ENCODE results near the gene TECTB.

TECTB gene

GRCh38 chr10:112271982-112272381, 11.2 kb upstream of the TECTB start:
- no peak for DNase-seq (ENCODE audit: extremely low read depth in 1 of 2, low read depth in 1 of 2)

- DNase-seq (ENCODE audit: extremely low read depth in 1 of 2, low read depth in 1 of 2): no peak
These were observed 8.4 kb upstream of the TECTB start for GRCh38 chr10:112274831-112275230.

- no peak for DNase-seq (ENCODE audit: extremely low read depth in 1 of 2, low read depth in 1 of 2)
These were observed 7.5 kb upstream of the TECTB start for GRCh38 chr10:112275512-112276245.

GRCh38 chr10:112278871-112279270, 4.3 kb upstream of the TECTB start:
- DNase-seq (ENCODE audit: extremely low read depth in 1 of 2, low read depth in 1 of 2): no peak

- no peak for DNase-seq (ENCODE audit: extremely low read depth in 1 of 2, low read depth in 1 of 2)
These were observed 3.8 kb upstream of the TECTB start for GRCh38 chr10:112279433-112279832.

- no peak for DNase-seq (ENCODE audit: extremely low read depth in 1 of 2, low read depth in 1 of 2)
These were observed 2.8 kb upstream of the TECTB start for GRCh38 chr10:112280205-112280921.

- DNase-seq (ENCODE audit: extremely low read depth in 1 of 2, low read depth in 1 of 2): no peak
These were observed 1.1 kb upstream of the TECTB start for GRCh38 chr10:112282086-112282485.

GRCh38 chr10:112286837-112287818, 3.9 kb downstream of the TECTB start:
- no peak for DNase-seq (ENCODE audit: extremely low read depth in 1 of 2, low read depth in 1 of 2)

- DNase-seq (ENCODE audit: extremely low read depth in 1 of 2, low read depth in 1 of 2): no peak
These were observed 4.6 kb downstream of the TECTB start for GRCh38 chr10:112287844-112288243.

- DNase-seq (ENCODE audit: extremely low read depth in 1 of 2, low read depth in 1 of 2): no peak
These were observed 5.3 kb downstream of the TECTB start for GRCh38 chr10:112288486-112288885.

GRCh38 chr10:112289373-112290053, 6.3 kb downstream of the TECTB start:
- DNase-seq (ENCODE audit: extremely low read depth in 1 of 2, low read depth in 1 of 2): no peak

GRCh38 chr10:112290054-112290373, 6.8 kb downstream of the TECTB start:
- no peak for DNase-seq (ENCODE audit: extremely low read depth in 1 of 2, low read depth in 1 of 2)

- no peak for DNase-seq (ENCODE audit: extremely low read depth in 1 of 2, low read depth in 1 of 2)
These were observed 11.0 kb downstream of the TECTB start for GRCh38 chr10:112294169-112294568.

- DNase-seq (ENCODE audit: extremely low read depth in 1 of 2, low read depth in 1 of 2): no peak
These were observed 12.9 kb downstream of the TECTB start for GRCh38 chr10:112295853-112296830.

GRCh38 chr10:112296908-112297331, 13.7 kb downstream of the TECTB start:
- no peak for DNase-seq (ENCODE audit: extremely low read depth in 1 of 2, low read depth in 1 of 2)

GRCh38 chr10:112298581-112298980, 15.4 kb downstream of the TECTB start:
- DNase-seq (ENCODE audit: extremely low read depth in 1 of 2, low read depth in 1 of 2): no peak

GRCh38 chr10:112299456-112299855, 16.3 kb downstream of the TECTB start:
- no peak for DNase-seq (ENCODE audit: extremely low read depth in 1 of 2, low read depth in 1 of 2)

- DNase-seq (ENCODE audit: extremely low read depth in 1 of 2, low read depth in 1 of 2): no peak
These were observed 19.1 kb downstream of the TECTB start for GRCh38 chr10:112302335-112302734.

GRCh38 chr10:112303528-112303927, 20.3 kb downstream of the TECTB start:
- no peak for DNase-seq (ENCODE audit: extremely low read depth in 1 of 2, low read depth in 1 of 2)

Measured in stimulated activated CD8-positive, alpha-beta memory T cell treated with anti-CD3 and anti-CD28 coated beads, Interleukin-7, amount 100 ng/mL, for 48 hours (primary cell).